H1 (cell line): ENCODE measurements around the gene WAC. TPM values are rescaled to one million over a fixed set of nuclear protein-coding genes. Genes with fewer than 3 reads are reported as not detected.

ENCODE experiments used
- ASH2L ChIP-seq: fragments of 200-600, 300-600 bp; sonication (generic); IDR thresholded peaks from one replicate; pipeline ENCODE4 v1.7.1; 2017; ENCODE audit warnings: low read length
- CHD1 ChIP-seq: IDR thresholded peaks from 2 replicates; pipeline ENCODE4 v1.6.1; 2012; ENCODE audit warnings: low read depth, low read length, improper control_type of control experiment
- EZH2 ChIP-seq: fragments of 200-600 bp; sonication (generic); IDR thresholded peaks from 2 replicates; pipeline ENCODE4 v1.7.1; 2012; ENCODE audit warnings: low read depth, mild to moderate bottlenecking, moderate library complexity, low read length, inconsistent platforms; ENCODE audit not compliant: severe bottlenecking
- KDM5A ChIP-seq: fragments of 200-600 bp; IDR thresholded peaks from 2 replicates; pipeline ENCODE4 v1.7.1; 2012; ENCODE audit warnings: mild to moderate bottlenecking, low read length, inconsistent platforms, mixed read lengths
- SAP30 ChIP-seq: fragments of 300-600 bp; sonication (generic); IDR thresholded peaks from 2 replicates; pipeline ENCODE4 v1.7.1; 2012; ENCODE audit warnings: low read length, moderate library complexity, mild to moderate bottlenecking, inconsistent platforms; ENCODE audit not compliant: insufficient read depth, insufficient replicate concordance
- TAF1 ChIP-seq: IDR thresholded peaks from 2 replicates; pipeline ENCODE4 v1.6.1; 2011; ENCODE audit warnings: mild to moderate bottlenecking, low read depth, low read length
- TAF7 ChIP-seq: optimal IDR thresholded peaks from 2 replicates; pipeline ENCODE3; 2011; ENCODE audit warnings: low read depth, mild to moderate bottlenecking, inconsistent platforms, low read length, moderate library complexity, borderline replicate concordance
- TCF12 ChIP-seq: IDR thresholded peaks from 2 replicates; pipeline ENCODE4 v1.6.1; 2011; ENCODE audit warnings: low read depth, mild to moderate bottlenecking, low read length
- polyA plus RNA-seq, 7 experiments: library from polyadenylated mRNA; depleted of rRNA in 3 of 7; stranded (reverse) in 5 of 7; unstranded in 2 of 7; fragments of >200 nt in 5 of 7; fragments of 200-250 nt in 2 of 7; gene quantifications; 1 replicate in 5 of 7; 2 replicates in 1 of 7; 4 replicates in 1 of 7; pipeline versions ENCODE4 v1.2.1 to v1.2.3, GENCODE V29; 2011 to 2013; ENCODE audit warnings: missing spikeins in 2 of 7, mixed read lengths in 2 of 7
- total RNA-seq: library from RNA; stranded (reverse); fragmentation: NEBNext Ultra II Directional; extraction: Animal tissue kit (Norgen Biotek cat#: 25700); gene quantifications from 2 replicates; pipeline ENCODE4 v1.2.1, GENCODE V29; 2021
- TF ChIP-seq, protein P1 (sequence below): fragments of 300-600 bp; sonication (generic); IDR thresholded peaks from 2 replicates; pipeline ENCODE4 v1.7.1; 2012; ENCODE audit warnings: low read length, moderate library complexity, mild to moderate bottlenecking, inconsistent platforms; ENCODE audit not compliant: insufficient replicate concordance
- TF ChIP-seq, protein P2 (sequence below): IDR thresholded peaks from 2 replicates; pipeline ENCODE4 v1.6.1; 2011; ENCODE audit warnings: low read depth, mild to moderate bottlenecking, low read length; ENCODE audit not compliant: insufficient read depth

WAC gene
- total and polyA plus RNA-seq, 2 of the 8 experiments (the other 6 are each of a cell fraction or from before 2014, with no cell fraction given) = 72.9 to 128 TPM

DNA sequence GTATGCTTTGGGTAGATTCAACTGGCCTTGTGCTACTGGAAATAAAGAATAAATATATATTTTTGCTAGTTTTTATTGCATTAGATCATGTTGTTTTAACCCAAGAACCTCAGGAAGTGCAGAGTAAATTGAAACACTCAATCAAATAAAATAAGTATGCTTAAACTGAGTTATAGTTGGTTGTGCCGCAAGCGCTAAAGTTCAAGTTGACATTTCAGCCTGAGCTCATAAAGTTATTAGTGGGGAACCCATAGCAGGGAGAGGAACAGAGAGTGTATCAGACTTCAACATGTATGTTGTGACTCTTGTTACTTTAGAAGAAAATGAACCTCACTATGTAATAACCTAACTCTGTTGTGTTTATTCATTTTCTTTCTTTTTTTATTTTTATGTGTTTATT lies 119.2 kb downstream of the WAC start (continued):
- TF ChIP-seq, protein P1, sequence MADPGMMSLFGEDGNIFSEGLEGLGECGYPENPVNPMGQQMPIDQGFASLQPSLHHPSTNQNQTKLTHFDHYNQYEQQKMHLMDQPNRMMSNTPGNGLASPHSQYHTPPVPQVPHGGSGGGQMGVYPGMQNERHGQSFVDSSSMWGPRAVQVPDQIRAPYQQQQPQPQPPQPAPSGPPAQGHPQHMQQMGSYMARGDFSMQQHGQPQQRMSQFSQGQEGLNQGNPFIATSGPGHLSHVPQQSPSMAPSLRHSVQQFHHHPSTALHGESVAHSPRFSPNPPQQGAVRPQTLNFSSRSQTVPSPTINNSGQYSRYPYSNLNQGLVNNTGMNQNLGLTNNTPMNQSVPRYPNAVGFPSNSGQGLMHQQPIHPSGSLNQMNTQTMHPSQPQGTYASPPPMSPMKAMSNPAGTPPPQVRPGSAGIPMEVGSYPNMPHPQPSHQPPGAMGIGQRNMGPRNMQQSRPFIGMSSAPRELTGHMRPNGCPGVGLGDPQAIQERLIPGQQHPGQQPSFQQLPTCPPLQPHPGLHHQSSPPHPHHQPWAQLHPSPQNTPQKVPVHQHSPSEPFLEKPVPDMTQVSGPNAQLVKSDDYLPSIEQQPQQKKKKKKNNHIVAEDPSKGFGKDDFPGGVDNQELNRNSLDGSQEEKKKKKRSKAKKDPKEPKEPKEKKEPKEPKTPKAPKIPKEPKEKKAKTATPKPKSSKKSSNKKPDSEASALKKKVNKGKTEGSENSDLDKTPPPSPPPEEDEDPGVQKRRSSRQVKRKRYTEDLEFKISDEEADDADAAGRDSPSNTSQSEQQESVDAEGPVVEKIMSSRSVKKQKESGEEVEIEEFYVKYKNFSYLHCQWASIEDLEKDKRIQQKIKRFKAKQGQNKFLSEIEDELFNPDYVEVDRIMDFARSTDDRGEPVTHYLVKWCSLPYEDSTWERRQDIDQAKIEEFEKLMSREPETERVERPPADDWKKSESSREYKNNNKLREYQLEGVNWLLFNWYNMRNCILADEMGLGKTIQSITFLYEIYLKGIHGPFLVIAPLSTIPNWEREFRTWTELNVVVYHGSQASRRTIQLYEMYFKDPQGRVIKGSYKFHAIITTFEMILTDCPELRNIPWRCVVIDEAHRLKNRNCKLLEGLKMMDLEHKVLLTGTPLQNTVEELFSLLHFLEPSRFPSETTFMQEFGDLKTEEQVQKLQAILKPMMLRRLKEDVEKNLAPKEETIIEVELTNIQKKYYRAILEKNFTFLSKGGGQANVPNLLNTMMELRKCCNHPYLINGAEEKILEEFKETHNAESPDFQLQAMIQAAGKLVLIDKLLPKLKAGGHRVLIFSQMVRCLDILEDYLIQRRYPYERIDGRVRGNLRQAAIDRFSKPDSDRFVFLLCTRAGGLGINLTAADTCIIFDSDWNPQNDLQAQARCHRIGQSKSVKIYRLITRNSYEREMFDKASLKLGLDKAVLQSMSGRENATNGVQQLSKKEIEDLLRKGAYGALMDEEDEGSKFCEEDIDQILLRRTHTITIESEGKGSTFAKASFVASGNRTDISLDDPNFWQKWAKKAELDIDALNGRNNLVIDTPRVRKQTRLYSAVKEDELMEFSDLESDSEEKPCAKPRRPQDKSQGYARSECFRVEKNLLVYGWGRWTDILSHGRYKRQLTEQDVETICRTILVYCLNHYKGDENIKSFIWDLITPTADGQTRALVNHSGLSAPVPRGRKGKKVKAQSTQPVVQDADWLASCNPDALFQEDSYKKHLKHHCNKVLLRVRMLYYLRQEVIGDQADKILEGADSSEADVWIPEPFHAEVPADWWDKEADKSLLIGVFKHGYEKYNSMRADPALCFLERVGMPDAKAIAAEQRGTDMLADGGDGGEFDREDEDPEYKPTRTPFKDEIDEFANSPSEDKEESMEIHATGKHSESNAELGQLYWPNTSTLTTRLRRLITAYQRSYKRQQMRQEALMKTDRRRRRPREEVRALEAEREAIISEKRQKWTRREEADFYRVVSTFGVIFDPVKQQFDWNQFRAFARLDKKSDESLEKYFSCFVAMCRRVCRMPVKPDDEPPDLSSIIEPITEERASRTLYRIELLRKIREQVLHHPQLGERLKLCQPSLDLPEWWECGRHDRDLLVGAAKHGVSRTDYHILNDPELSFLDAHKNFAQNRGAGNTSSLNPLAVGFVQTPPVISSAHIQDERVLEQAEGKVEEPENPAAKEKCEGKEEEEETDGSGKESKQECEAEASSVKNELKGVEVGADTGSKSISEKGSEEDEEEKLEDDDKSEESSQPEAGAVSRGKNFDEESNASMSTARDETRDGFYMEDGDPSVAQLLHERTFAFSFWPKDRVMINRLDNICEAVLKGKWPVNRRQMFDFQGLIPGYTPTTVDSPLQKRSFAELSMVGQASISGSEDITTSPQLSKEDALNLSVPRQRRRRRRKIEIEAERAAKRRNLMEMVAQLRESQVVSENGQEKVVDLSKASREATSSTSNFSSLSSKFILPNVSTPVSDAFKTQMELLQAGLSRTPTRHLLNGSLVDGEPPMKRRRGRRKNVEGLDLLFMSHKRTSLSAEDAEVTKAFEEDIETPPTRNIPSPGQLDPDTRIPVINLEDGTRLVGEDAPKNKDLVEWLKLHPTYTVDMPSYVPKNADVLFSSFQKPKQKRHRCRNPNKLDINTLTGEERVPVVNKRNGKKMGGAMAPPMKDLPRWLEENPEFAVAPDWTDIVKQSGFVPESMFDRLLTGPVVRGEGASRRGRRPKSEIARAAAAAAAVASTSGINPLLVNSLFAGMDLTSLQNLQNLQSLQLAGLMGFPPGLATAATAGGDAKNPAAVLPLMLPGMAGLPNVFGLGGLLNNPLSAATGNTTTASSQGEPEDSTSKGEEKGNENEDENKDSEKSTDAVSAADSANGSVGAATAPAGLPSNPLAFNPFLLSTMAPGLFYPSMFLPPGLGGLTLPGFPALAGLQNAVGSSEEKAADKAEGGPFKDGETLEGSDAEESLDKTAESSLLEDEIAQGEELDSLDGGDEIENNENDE = no peak
- TF ChIP-seq KDM5A (no peak), TAF7 (no peak), ASH2L (no peak), TCF12 (no peak), SAP30 (no peak), CHD1 (no peak), EZH2 (no peak), TAF1 (no peak)
- TF ChIP-seq, protein P2, sequence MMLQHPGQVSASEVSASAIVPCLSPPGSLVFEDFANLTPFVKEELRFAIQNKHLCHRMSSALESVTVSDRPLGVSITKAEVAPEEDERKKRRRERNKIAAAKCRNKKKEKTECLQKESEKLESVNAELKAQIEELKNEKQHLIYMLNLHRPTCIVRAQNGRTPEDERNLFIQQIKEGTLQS = no peak
